Neural cell (in vitro differentiated cells): ENCODE results near the gene ACTA2.

Source experiments
- CTCF ChIP-seq: fragments of 450-650 bp; IDR thresholded peaks from 2 replicates; pipeline ENCODE4 v1.5.1; 2014; ENCODE audit warnings: antibody characterized with exemption, mild to moderate bottlenecking, moderate library complexity; ENCODE audit not compliant: poor library complexity, severe bottlenecking
- EP300 ChIP-seq: fragments of 450-650 bp; conservative IDR thresholded peaks from 2 replicates; pipeline ENCODE4 v1.6.1; 2014; ENCODE audit warnings: antibody characterized with exemption, mild to moderate bottlenecking, moderate library complexity; ENCODE audit not compliant: poor library complexity, severe bottlenecking
- EZH2 ChIP-seq: fragments of 200-600, 300-800 bp; shearing (Covaris generic), sonication (generic); IDR thresholded peaks from 2 replicates; pipeline ENCODE4 v1.6.1; 2014; ENCODE audit warnings: antibody characterized with exemption, low read length, borderline replicate concordance, mild to moderate bottlenecking; ENCODE audit not compliant: insufficient read depth, poor library complexity, severe bottlenecking
- MXI1 ChIP-seq: fragments of 450-650 bp; conservative IDR thresholded peaks from 2 replicates; pipeline ENCODE4 v1.6.1; 2014; ENCODE audit warnings: antibody characterized with exemption, mild to moderate bottlenecking; ENCODE audit not compliant: poor library complexity, severe bottlenecking
- POLR2AphosphoS5 ChIP-seq: IDR thresholded peaks from 2 replicates; pipeline ENCODE4 v1.6.1; 2012
- RAD21 ChIP-seq: fragments of 450-650 bp; conservative IDR thresholded peaks from 2 replicates; pipeline ENCODE4 v1.6.1; 2014; ENCODE audit warnings: antibody characterized with exemption, mild to moderate bottlenecking, moderate library complexity
- REST ChIP-seq: IDR thresholded peaks from 2 replicates; pipeline ENCODE4 v1.6.1; 2012; ENCODE audit warnings: borderline replicate concordance
- SMC3 ChIP-seq: fragments of 450-650 bp; conservative IDR thresholded peaks from 2 replicates; pipeline ENCODE4 v1.6.1; 2014; ENCODE audit warnings: antibody characterized with exemption, mild to moderate bottlenecking, moderate library complexity; ENCODE audit not compliant: poor library complexity
- TAF1 ChIP-seq: IDR thresholded peaks from 2 replicates; pipeline ENCODE4 v1.6.1; 2012; ENCODE audit warnings: low read depth

- no peak for TF ChIP-seq EZH2
- TF ChIP-seq CTCF, result no peak
- no peak for TF ChIP-seq EP300
- TF ChIP-seq POLR2AphosphoS5, result no peak
- TF ChIP-seq RAD21, result no peak
- TF ChIP-seq TAF1, result no peak
- no peak for TF ChIP-seq REST
- TF ChIP-seq MXI1, result no peak
- no peak for TF ChIP-seq SMC3
Measured at GRCh38 chr10:88983939-88984338, 31.4 kb upstream of the ACTA2 start.
